H9 (cell line): ENCODE measurements around the gene PTPA. TPM values are rescaled to one million over a fixed set of nuclear protein-coding genes. Genes with fewer than 3 reads are reported as not detected.
A peak's percentile ranks its signal among the peaks of the same experiment; 100 is the strongest.
"Not testable (repeated sequence)": the region's sequence is repeated elsewhere in the genome, so short reads cannot be mapped to it uniquely, and the experiment has no call there.

ENCODE experiments used
- DNase-seq: peaks from one replicate; pipeline ENCODE4 v3.0.0-alpha.2; 2017
- H2AFZ ChIP-seq: one replicate; pipeline ENCODE4 v1.6.1; 2013; ENCODE audit warnings: mild to moderate bottlenecking, low read length, control low read depth, moderate library complexity
- H2AK5ac ChIP-seq: 2 replicates; pipeline ENCODE4 v1.6.1; 2013; ENCODE audit warnings: low read length, control low read depth, mixed read lengths; ENCODE audit not compliant: insufficient read length
- H2BK120ac ChIP-seq: one replicate; pipeline ENCODE4 v1.6.1; 2013; ENCODE audit warnings: low read depth, mild to moderate bottlenecking, low read length, control low read depth, inconsistent platforms; ENCODE audit not compliant: poor library complexity, severe bottlenecking
- H2BK12ac ChIP-seq: 2 replicates; pipeline ENCODE4 v1.6.1; 2013; ENCODE audit warnings: low read length, control low read depth, mixed read lengths, low read depth; ENCODE audit not compliant: insufficient read length
- H2BK15ac ChIP-seq: 2 replicates; pipeline ENCODE4 v1.6.1; 2013; ENCODE audit warnings: low read depth, low read length, control low read depth
- H2BK20ac ChIP-seq: one replicate; pipeline ENCODE4 v1.6.1; 2013; ENCODE audit warnings: low read depth, mild to moderate bottlenecking, low read length, control low read depth, inconsistent platforms; ENCODE audit not compliant: poor library complexity, severe bottlenecking
- H2BK5ac ChIP-seq: 2 replicates; pipeline ENCODE4 v1.6.1; 2013; ENCODE audit warnings: low read length, control low read depth, mixed read lengths; ENCODE audit not compliant: insufficient read length
- H3K14ac ChIP-seq: 2 replicates; pipeline ENCODE4 v1.6.1; 2013; ENCODE audit warnings: low read length, control low read depth; ENCODE audit not compliant: insufficient read depth
- H3K18ac ChIP-seq: 2 replicates; pipeline ENCODE4 v1.6.1; 2013; ENCODE audit warnings: low read depth, mild to moderate bottlenecking, mixed read lengths, low read length, control low read depth; ENCODE audit not compliant: insufficient read length
- H3K23ac ChIP-seq: 2 replicates; pipeline ENCODE4 v1.6.1; 2013; ENCODE audit warnings: low read length, control low read depth, mixed read lengths, low read depth; ENCODE audit not compliant: insufficient read length
- H3K23me2 ChIP-seq: 2 replicates; pipeline ENCODE4 v1.6.1; 2013; ENCODE audit warnings: low read depth, mild to moderate bottlenecking, mixed read lengths, low read length, control low read depth; ENCODE audit not compliant: insufficient read length, poor library complexity, severe bottlenecking
- H3K27ac ChIP-seq: 2 replicates; pipeline ENCODE4 v1.5.1; 2013; ENCODE audit warnings: low read length, control low read depth, mixed read lengths, low read depth; ENCODE audit not compliant: insufficient read length
- H3K27me3 ChIP-seq: 2 replicates; pipeline ENCODE4 v1.6.1; 2013; ENCODE audit warnings: low read length, control low read depth, inconsistent platforms; ENCODE audit not compliant: insufficient read depth
- H3K4ac ChIP-seq: 2 replicates; pipeline ENCODE4 v1.6.1; 2013; ENCODE audit warnings: low read depth, mild to moderate bottlenecking, control low read depth, inconsistent platforms, low read length, moderate library complexity
- H3K4me1 ChIP-seq: 2 replicates; pipeline ENCODE4 v1.6.1; 2013; ENCODE audit warnings: low read length, control low read depth, inconsistent platforms; ENCODE audit not compliant: insufficient read depth
- H3K4me2 ChIP-seq: 2 replicates; pipeline ENCODE4 v1.6.1; 2013; ENCODE audit warnings: low read length, control low read depth, mixed read lengths; ENCODE audit not compliant: insufficient read length, insufficient read depth
- H3K56ac ChIP-seq: 2 replicates; pipeline ENCODE4 v1.6.1; 2013; ENCODE audit warnings: low read depth, mild to moderate bottlenecking, mixed read lengths, low read length, control low read depth; ENCODE audit not compliant: insufficient read length
- H3K79me1 ChIP-seq: 2 replicates; pipeline ENCODE4 v1.6.1; 2013; ENCODE audit warnings: low read depth, mild to moderate bottlenecking, moderate library complexity, low read length, control low read depth, inconsistent platforms; ENCODE audit not compliant: insufficient read depth, poor library complexity, severe bottlenecking
- H3K79me2 ChIP-seq: 2 replicates; pipeline ENCODE4 v1.6.1; 2013; ENCODE audit warnings: low read length, control low read depth, inconsistent platforms; ENCODE audit not compliant: insufficient read depth
- H3K9ac ChIP-seq: 2 replicates; pipeline ENCODE4 v1.6.1; 2013; ENCODE audit warnings: low read length, control low read depth, mixed read lengths; ENCODE audit not compliant: insufficient read length; ENCODE audit errors: extremely low read depth
- H3K9me3 ChIP-seq: one replicate; pipeline ENCODE4 v1.6.1; 2013; ENCODE audit warnings: low read depth, low read length, inconsistent platforms; ENCODE audit not compliant: control insufficient read depth
- H3T11ph ChIP-seq: one replicate; pipeline ENCODE4 v1.6.1; 2013; ENCODE audit warnings: mild to moderate bottlenecking, low read length, control low read depth, inconsistent platforms
- H4K20me1 ChIP-seq: one replicate; pipeline ENCODE4 v1.6.1; 2013; ENCODE audit not compliant: control insufficient read depth, insufficient read length, insufficient read depth
- H4K5ac ChIP-seq: 2 replicates; pipeline ENCODE4 v1.6.1; 2013; ENCODE audit warnings: low read depth, mild to moderate bottlenecking, mixed read lengths, low read length, control low read depth; ENCODE audit not compliant: insufficient read length
- H4K8ac ChIP-seq: replicated peaks from 2 replicates; pipeline ENCODE4 v1.6.1; 2013; ENCODE audit warnings: low read length, control low read depth, mixed read lengths, low read depth; ENCODE audit not compliant: insufficient read length
- H4K91ac ChIP-seq: 2 replicates; pipeline ENCODE4 v1.6.1; 2013; ENCODE audit warnings: low read depth, mild to moderate bottlenecking, moderate library complexity, mixed read lengths, low read length, control low read depth; ENCODE audit not compliant: insufficient read length
- H3K27ac Mint-ChIP-seq, 3 experiments: 2 replicates in 2 of 3; 3 replicates in 1 of 3; pipeline ENCODE4 v1.8.0; 2020 to 2021; ENCODE audit warnings: mixed read lengths in 3 of 3, mild to moderate bottlenecking in 1 of 3, moderate library complexity in 1 of 3
- H3K27me3 Mint-ChIP-seq: 2 replicates; pipeline ENCODE4 v1.8.0; 2021; ENCODE audit warnings: low read depth, mild to moderate bottlenecking, moderate library complexity, mixed read lengths
- H3K36me3 Mint-ChIP-seq, 3 experiments: 2 replicates in 2 of 3; 3 replicates in 1 of 3; pipeline ENCODE4 v1.8.0; 2020 to 2021; ENCODE audit warnings: low read depth in 3 of 3, mixed read lengths in 3 of 3; ENCODE audit not compliant: insufficient read depth in 1 of 3
- H3K4me1 Mint-ChIP-seq, 2 experiments: 2 replicates each; pipeline ENCODE4 v1.8.0; 2020; ENCODE audit warnings: mixed read lengths in 2 of 2
- H3K4me3 Mint-ChIP-seq, 2 experiments: 2 replicates in 1 of 2; 3 replicates in 1 of 2; pipeline ENCODE4 v1.8.0; 2020 to 2021; ENCODE audit warnings: mild to moderate bottlenecking in 2 of 2, mixed read lengths in 2 of 2, moderate library complexity in 1 of 2
- H3K9me3 Mint-ChIP-seq, 2 experiments: 2 replicates in 1 of 2; 3 replicates in 1 of 2; pipeline ENCODE4 v1.8.0; 2020; ENCODE audit warnings: mild to moderate bottlenecking in 2 of 2, mixed read lengths in 2 of 2, moderate library complexity in 1 of 2
- WGBS: extraction: QIAGEN DNeasy Blood & Tissue Kit; methylation state at CpG from one replicate; pipeline ENCODE4 v1.1.7; 2013; ENCODE audit warnings: missing lambda C conversion rate, low lambda C conversion rate, mixed read lengths; ENCODE audit not compliant: insufficient read length; ENCODE audit errors: extremely low coverage; 5-methylcytosine and 5-hydroxymethylcytosine counted together
- total RNA-seq: library from RNA; stranded (reverse); gene quantifications from 2 replicates; pipeline ENCODE4 v1.2.1, GENCODE V29; 2021
- TF ChIP-seq, protein P1 (sequence below): fragments of 200-600 bp; sonication (generic); conservative IDR thresholded peaks from 3 replicates; pipeline ENCODE4 v1.8.0; 2021; ENCODE audit warnings: antibody characterized with exemption, mild to moderate bottlenecking

Gene PTPA
- total RNA-seq, 1 experiment from 2014 or later = 145 TPM

DNA sequence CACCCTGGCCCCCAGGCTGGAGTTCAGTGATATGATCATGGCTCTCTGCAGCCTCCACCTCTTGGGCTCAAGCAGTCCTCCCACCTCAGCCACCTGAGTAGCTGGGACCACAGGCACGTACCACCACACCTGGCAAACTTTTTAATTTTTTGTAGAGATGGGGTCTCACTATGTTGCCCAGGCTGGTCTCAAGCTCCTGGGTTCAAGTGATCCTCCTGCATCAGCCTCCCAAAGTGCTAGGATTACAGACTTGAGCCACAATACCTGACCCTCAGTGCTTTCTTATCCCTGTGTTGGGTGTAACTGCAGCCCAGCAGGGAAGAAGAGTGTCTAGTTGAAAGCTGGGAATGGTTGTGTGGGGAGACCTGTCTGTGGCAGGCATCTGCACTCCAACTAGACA, 10.9 kb downstream of the PTPA start:
- no CpG with 5 or more reads among the region's 1 CpG for WGBS
- H3K79me1 ChIP-seq = peaks cover under 1% of the 10 kb centered on the region
- H3T11ph ChIP-seq = no peak overlapping the region
- no peak overlapping the region for H3K18ac ChIP-seq
- H3K4me1 ChIP-seq = peaks cover under 1% of the 10 kb centered on the region; the same call in 1 of the 2 replicates
- H3K9ac ChIP-seq = no peak overlapping the region
- no peak overlapping the region for H4K8ac ChIP-seq
- H3K9me3 ChIP-seq = no peaks in the 10 kb centered on the region
- H3K4ac ChIP-seq = no peak overlapping the region
- Mint-ChIP-seq H3K36me3 (peaks cover 29 to 61% (median 58%) of the 10 kb centered on the region in 3 experiments; a peak in 6 of 7 replicates), H3K9me3 (no peaks in the 10 kb centered on the region), H3K27me3 (no peaks in the 10 kb centered on the region), H3K4me1 (peaks cover 11 to 16% of the 10 kb centered on the region in 2 experiments), H3K27ac (0 out of 7 replicates have a peak overlapping the region, but pooled peaks of 1 of the 3 experiments have one; percentile 15), H3K4me3 (no peak overlapping the region)
- no peak for DNase-seq
- H3K23me2 ChIP-seq = no peaks in the 10 kb centered on the region
- no peak overlapping the region for H3K23ac ChIP-seq
- no peak overlapping the region for H2BK5ac ChIP-seq
- H3K79me2 ChIP-seq = no peaks in the 10 kb centered on the region
- TF ChIP-seq, protein P1, sequence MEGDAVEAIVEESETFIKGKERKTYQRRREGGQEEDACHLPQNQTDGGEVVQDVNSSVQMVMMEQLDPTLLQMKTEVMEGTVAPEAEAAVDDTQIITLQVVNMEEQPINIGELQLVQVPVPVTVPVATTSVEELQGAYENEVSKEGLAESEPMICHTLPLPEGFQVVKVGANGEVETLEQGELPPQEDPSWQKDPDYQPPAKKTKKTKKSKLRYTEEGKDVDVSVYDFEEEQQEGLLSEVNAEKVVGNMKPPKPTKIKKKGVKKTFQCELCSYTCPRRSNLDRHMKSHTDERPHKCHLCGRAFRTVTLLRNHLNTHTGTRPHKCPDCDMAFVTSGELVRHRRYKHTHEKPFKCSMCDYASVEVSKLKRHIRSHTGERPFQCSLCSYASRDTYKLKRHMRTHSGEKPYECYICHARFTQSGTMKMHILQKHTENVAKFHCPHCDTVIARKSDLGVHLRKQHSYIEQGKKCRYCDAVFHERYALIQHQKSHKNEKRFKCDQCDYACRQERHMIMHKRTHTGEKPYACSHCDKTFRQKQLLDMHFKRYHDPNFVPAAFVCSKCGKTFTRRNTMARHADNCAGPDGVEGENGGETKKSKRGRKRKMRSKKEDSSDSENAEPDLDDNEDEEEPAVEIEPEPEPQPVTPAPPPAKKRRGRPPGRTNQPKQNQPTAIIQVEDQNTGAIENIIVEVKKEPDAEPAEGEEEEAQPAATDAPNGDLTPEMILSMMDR = no peak
- H2AFZ ChIP-seq = no peak overlapping the region
- no peak overlapping the region for H4K5ac ChIP-seq
- H2BK120ac ChIP-seq = no peak overlapping the region
- H2BK20ac ChIP-seq = no peak overlapping the region
- no peaks in the 10 kb centered on the region for H4K20me1 ChIP-seq
- no peak overlapping the region for H3K56ac ChIP-seq
- no peak overlapping the region for H3K4me2 ChIP-seq
- no peak overlapping the region for H2BK15ac ChIP-seq
- no peak overlapping the region for H3K14ac ChIP-seq
- H3K27ac ChIP-seq = no peak overlapping the region
- no peak overlapping the region for H2AK5ac ChIP-seq
- H3K27me3 ChIP-seq = no peaks in the 10 kb centered on the region
- no peak overlapping the region for H2BK12ac ChIP-seq
- H4K91ac ChIP-seq = no peak overlapping the region

DNA sequence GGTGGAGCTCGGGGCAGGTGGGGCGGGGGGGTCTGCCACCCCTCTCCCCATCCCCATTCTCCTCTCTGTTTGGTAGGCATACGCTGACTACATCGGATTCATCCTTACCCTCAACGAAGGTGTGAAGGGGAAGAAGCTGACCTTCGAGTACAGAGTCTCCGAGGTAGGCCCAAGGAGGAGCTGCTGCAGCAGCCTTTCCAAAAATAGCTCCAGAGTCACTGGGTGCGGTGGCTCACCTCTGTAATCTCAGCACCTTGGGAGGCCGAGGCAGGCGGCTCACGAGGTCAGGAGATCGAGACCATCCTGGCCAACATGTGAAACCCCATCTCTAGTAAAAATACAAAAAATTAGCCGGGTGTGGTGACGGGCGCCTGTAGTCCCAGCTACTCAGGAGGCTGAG, 11.8 kb downstream of the PTPA start:
- not testable (repeated sequence) for H3K4me3 Mint-ChIP-seq

More for the DNA sequence above, 11.8 kb downstream of the PTPA start:
- H2BK12ac ChIP-seq, H3K9me3 Mint-ChIP-seq, DNase-seq, H3K79me1 ChIP-seq, H3K18ac ChIP-seq, H3K9me3 ChIP-seq, H3K9ac ChIP-seq, H4K8ac ChIP-seq, H4K5ac ChIP-seq, H3K4me2 ChIP-seq, H3K27ac ChIP-seq, H4K20me1 ChIP-seq, H3K79me2 ChIP-seq, H2AFZ ChIP-seq, H3K27me3 Mint-ChIP-seq, H3K4me1 ChIP-seq, H2AK5ac ChIP-seq, H3K27me3 ChIP-seq, H2BK15ac ChIP-seq, H3K14ac ChIP-seq, H3K27ac Mint-ChIP-seq, H3T11ph ChIP-seq, H3K4ac ChIP-seq, H3K23me2 ChIP-seq, H2BK20ac ChIP-seq, H2BK5ac ChIP-seq, H2BK120ac ChIP-seq, H3K23ac ChIP-seq, H4K91ac ChIP-seq, H3K56ac ChIP-seq: not testable (repeated sequence)
- H3K4me1 Mint-ChIP-seq = peaks cover 18 to 25% of the 10 kb centered on the region in 2 experiments
- no CpG with 5 or more reads among the region's 15 CpGs for WGBS
- H3K36me3 Mint-ChIP-seq = peaks cover 27 to 62% (median 60%) of the 10 kb centered on the region in 3 experiments
